ENCODE results near the gene TTC34. TPM values are rescaled to one million over a fixed set of nuclear protein-coding genes. Genes with fewer than 3 reads are reported as not detected.
A peak's percentile ranks its signal among the peaks of the same experiment; 100 is the strongest.
"Not testable (repeated sequence)": the region's sequence is repeated elsewhere in the genome, so short reads cannot be mapped to it uniquely, and the experiment has no call there.

TTC34 gene
- polyA plus RNA-seq, 5 donors, result 0.65 to 0.85 (median 0.71) TPM

- no peak for DNase-seq
Measured at GRCh38 chr1:2629627-2630497, 171.6 kb downstream of the TTC34 start.

- DNase-seq, result no peak
Measured at GRCh38 chr1:2628933-2629626, 172.4 kb downstream of the TTC34 start.

GRCh38 chr1:2628191-2628932 lies 173.1 kb downstream of the TTC34 start:
- no peak for DNase-seq

- DNase-seq, result no peak
Measured at GRCh38 chr1:2627746-2628145, 173.7 kb downstream of the TTC34 start.

GRCh38 chr1:2625748-2626147 lies 175.7 kb downstream of the TTC34 start:
- not testable (repeated sequence) for DNase-seq

GRCh38 chr1:2625311-2625710 lies 176.2 kb downstream of the TTC34 start:
- DNase-seq, result no peak

- no peak for DNase-seq
Measured at GRCh38 chr1:2624735-2625300, 176.7 kb downstream of the TTC34 start.

- no peak for DNase-seq
Measured at GRCh38 chr1:2623571-2624337, 177.7 kb downstream of the TTC34 start.

GRCh38 chr1:2617971-2618470 lies 183.5 kb downstream of the TTC34 start:
- no peak for DNase-seq

GRCh38 chr1:2614145-2614544 lies 187.3 kb downstream of the TTC34 start:
- DNase-seq, result no peak

GRCh38 chr1:2612591-2613365 lies 188.7 kb downstream of the TTC34 start:
- no peak for DNase-seq

GRCh38 chr1:2611621-2612437 lies 189.7 kb downstream of the TTC34 start:
- no peak for DNase-seq

- peak in 1 of 2 donors; percentile 48 for DNase-seq
Measured at GRCh38 chr1:2611031-2611501, 190.4 kb downstream of the TTC34 start.

GRCh38 chr1:2610036-2610959 lies 191.2 kb downstream of the TTC34 start:
- DNase-seq, result no peak

- DNase-seq, result no peak
Measured at GRCh38 chr1:2609319-2610035, 192.0 kb downstream of the TTC34 start.

GRCh38 chr1:2607641-2608091 lies 193.8 kb downstream of the TTC34 start:
- peak; percentile 81 to 83 for DNase-seq
